NCI-H1694 (cell line): ENCODE measurements around the gene CARTPT.

Experiments
- DNase-seq: peaks from one replicate; lab custom pipeline; 2025; lab: John Stamatoyannopoulos, UW

CARTPT gene

GRCh38 chr5:71719063-71719964, at the start of gene CARTPT:
Gene CARTPT, plus strand, starts transcription at chr5:71719275. Its CDS starts 19 bp downstream, at chr5:71719294.
- DNase-seq, result no peak

- no peak for DNase-seq
Measured at GRCh38 chr5:71677977-71678376, 41.1 kb upstream of the CARTPT start.

GRCh38 chr5:71679714-71680113, 39.4 kb upstream of the CARTPT start:
- DNase-seq, result no peak

GRCh38 chr5:71680510-71680909, 38.6 kb upstream of the CARTPT start:
- DNase-seq, result no peak

- no peak for DNase-seq
Measured at GRCh38 chr5:71681296-71681695, 37.8 kb upstream of the CARTPT start.

- DNase-seq, result no peak
Measured at GRCh38 chr5:71684309-71684708, 34.8 kb upstream of the CARTPT start.

GRCh38 chr5:71693828-71694427, 25.1 kb upstream of the CARTPT start:
- no peak for DNase-seq

GRCh38 chr5:71695071-71695470, 24.0 kb upstream of the CARTPT start:
- DNase-seq, result no peak

GRCh38 chr5:71695595-71695994, 23.5 kb upstream of the CARTPT start:
- no peak for DNase-seq

- no peak for DNase-seq
Measured at GRCh38 chr5:71697967-71698366, 21.1 kb upstream of the CARTPT start.

- DNase-seq, result no peak
Measured at GRCh38 chr5:71699233-71699632, 19.8 kb upstream of the CARTPT start.

- no peak for DNase-seq
Measured at GRCh38 chr5:71699751-71700150, 19.3 kb upstream of the CARTPT start.

GRCh38 chr5:71700803-71701202, 18.3 kb upstream of the CARTPT start:
- DNase-seq, result no peak

- no peak for DNase-seq
Measured at GRCh38 chr5:71701407-71701806, 17.7 kb upstream of the CARTPT start.

- DNase-seq, result no peak
Measured at GRCh38 chr5:71703941-71704340, 15.1 kb upstream of the CARTPT start.

- no peak for DNase-seq
Measured at GRCh38 chr5:71705421-71705820, 13.7 kb upstream of the CARTPT start.

GRCh38 chr5:71706906-71707305, 12.2 kb upstream of the CARTPT start:
- no peak for DNase-seq

GRCh38 chr5:71711610-71712009, 7.5 kb upstream of the CARTPT start:
- DNase-seq, result no peak

GRCh38 chr5:71714911-71715310, 4.2 kb upstream of the CARTPT start:
- DNase-seq, result no peak

GRCh38 chr5:71727978-71728377, 8.9 kb downstream of the CARTPT start:
- no peak for DNase-seq

- DNase-seq, result no peak
Measured at GRCh38 chr5:71731015-71731414, 11.9 kb downstream of the CARTPT start.

- DNase-seq, result no peak
Measured at GRCh38 chr5:71732011-71732410, 12.9 kb downstream of the CARTPT start.

- DNase-seq, result no peak
Measured at GRCh38 chr5:71734141-71734540, 15.1 kb downstream of the CARTPT start.
